AG04449 (cell line): ENCODE data around the gene PNPLA3.
A peak's percentile ranks its signal among the peaks of the same experiment; 100 is the strongest.

Source experiments
- CTCF ChIA-PET: fragments of 350-600 bp; formaldehyde crosslinking; extraction: SDS; loops from one replicate; lab custom pipeline; 2021; ENCODE audit warnings: antibody characterized with exemption; lab: Yijun Ruan, JAX
- POLR2A ChIA-PET: fragments of 400-600, 350-600 bp; formaldehyde crosslinking; extraction: SDS; loops from one replicate; lab custom pipeline; 2020; ENCODE audit warnings: antibody characterized with exemption, inconsistent platforms; lab: Yijun Ruan, JAX
- DNase-seq: peaks from one replicate; pipeline ENCODE4 v3.0.0-alpha.2; 2010; ENCODE audit warnings: low read depth, low spot score
- H3K4me3 ChIP-seq: 2 replicates; pipeline ENCODE4 v1.5.1; 2011; ENCODE audit warnings: low read depth, mild to moderate bottlenecking, control low read depth, low read length
- CTCF ChIP-seq: IDR thresholded peaks from one replicate; pipeline ENCODE4 v1.5.1; 2011; ENCODE audit warnings: mild to moderate bottlenecking, moderate library complexity, low read length, control low read depth, inconsistent platforms; ENCODE audit not compliant: insufficient read depth; ENCODE audit errors: missing control alignments

Gene PNPLA3

GRCh38 chr22:43988116-43988820 is 64.7 kb downstream of the PNPLA3 start:
- POLR2A ChIA-PET: no interaction called here
- CTCF ChIA-PET: interaction anchor here (0.8 to 13.8 kb wide), 6 partner anchors 11 to 637 kb away, joined by 3 to 319 read pairs (median 6); no protein-coding TSS in a partner anchor

GRCh38 chr22:43988960-43989359 is 65.4 kb downstream of the PNPLA3 start:
- TF ChIP-seq CTCF: no peak
- no peak for DNase-seq
- CTCF ChIA-PET: interaction anchor here (13.8 kb wide), 1 partner anchor 636 kb away, joined by 319 read pairs; no protein-coding TSS in a partner anchor
- no peak overlapping the region for H3K4me3 ChIP-seq
- POLR2A ChIA-PET: no interaction called here

More at GRCh38 chr22:43988116-43988820, 64.7 kb downstream of the PNPLA3 start:
- no peak for TF ChIP-seq CTCF
- H3K4me3 ChIP-seq: no peak overlapping the region
- DNase-seq: no peak

DNA sequence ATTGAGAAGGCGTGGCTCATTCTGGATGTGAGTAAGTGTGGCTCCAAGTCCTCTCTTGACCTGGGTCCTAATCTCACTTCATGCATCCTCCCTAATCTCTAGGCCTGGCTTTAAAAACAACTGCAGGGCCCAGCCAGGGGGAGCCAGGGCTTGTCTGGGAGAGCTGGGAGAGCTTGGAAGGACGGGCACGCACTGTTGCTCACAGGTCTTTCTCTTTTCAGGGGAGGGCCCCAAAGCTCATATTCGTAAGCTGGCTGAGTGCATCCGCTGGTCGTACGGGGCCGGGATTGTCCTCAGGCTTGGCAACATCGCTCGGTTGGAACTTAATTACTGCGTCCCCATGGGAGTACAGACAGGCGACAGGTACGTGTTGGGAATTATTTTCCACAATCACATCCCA is 66.4 kb downstream of the PNPLA3 start:
- H3K4me3 ChIP-seq: no peak overlapping the region
- no peak for TF ChIP-seq CTCF
- ChIA-PET CTCF (interaction anchor here (1.0 to 13.8 kb wide), 6 partner anchors 8 to 640 kb away, joined by 3 to 319 read pairs (median 6); no protein-coding TSS in a partner anchor), POLR2A (no interaction called here)
- no peak for DNase-seq

DNA sequence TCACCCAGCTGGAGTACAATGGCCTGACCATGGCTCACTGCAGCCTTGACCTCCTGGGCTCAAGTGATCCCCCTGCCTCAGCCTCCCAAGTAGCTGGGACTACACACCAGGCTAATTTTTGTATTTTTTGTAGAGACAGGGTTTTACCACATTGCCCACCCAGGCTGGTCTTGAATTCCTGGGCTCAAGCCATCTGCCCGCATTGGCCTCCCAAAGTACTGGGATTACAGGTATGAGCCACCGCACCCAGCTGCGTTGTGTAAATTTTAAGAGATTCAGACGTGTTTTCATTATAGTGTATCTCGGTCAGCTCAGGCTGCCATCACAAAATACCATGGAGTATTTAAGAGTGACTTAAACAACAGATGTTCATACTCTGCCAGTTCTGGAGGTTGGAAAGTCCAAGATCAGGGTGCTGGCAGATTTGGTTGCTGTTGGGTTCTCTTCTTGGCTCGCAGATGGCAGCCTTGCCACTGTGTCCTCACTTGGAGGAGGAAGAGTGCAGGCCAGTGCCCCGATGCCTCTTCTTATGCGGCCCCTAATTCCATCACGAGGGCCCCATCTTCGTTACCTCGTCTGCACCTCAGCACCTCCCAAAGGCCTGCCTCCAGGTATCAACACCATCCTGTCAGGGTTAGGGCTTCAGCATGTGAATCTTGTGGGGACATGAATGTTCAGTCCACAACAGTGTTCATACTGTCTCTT is 67.9 kb downstream of the PNPLA3 start:
- ChIA-PET POLR2A (no interaction called here), CTCF (interaction anchor here (1.1 to 13.8 kb wide), 10 partner anchors 10 to 653 kb away, joined by 3 to 319 read pairs (median 18); no protein-coding TSS in a partner anchor)
- no peak for DNase-seq
- no peak overlapping the region for H3K4me3 ChIP-seq
- no peak for TF ChIP-seq CTCF

DNA sequence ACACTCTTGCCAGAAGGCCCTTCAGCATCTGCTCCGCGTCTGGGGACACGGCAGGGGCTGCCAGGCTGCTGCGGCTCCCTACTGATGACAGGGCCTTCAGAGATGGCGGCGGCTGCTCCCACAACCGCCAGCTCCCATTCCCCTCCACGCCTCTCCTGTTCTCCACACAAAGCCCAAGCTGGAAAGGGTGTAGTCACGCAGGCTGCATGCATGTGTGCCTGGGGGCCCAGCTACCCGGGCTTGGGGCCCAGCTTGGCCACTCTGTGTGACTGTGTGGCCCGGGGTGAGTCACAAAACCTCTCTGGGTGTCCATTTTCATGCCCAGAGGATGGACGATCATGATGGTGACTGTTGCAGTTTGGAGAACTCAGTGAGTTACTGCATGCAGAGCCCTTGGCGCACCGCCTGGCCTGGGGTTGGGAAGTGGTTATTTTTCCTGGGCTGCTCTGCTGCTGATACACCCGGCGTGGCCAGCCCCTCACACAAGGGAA is 68.8 kb downstream of the PNPLA3 start:
- no peak overlapping the region for H3K4me3 ChIP-seq
- POLR2A ChIA-PET: no interaction called here
- peak; percentile 7 for DNase-seq
- CTCF ChIA-PET: interaction anchor here (0.8 to 13.8 kb wide), 46 partner anchors 11 to 742 kb away, joined by 3 to 319 read pairs (median 6); partner anchors contain the start of gene SAMM50
- TF ChIP-seq CTCF: no peak
